H1 (cell line): Measurements from ENCODE around the gene COL25A1. TPM values are rescaled to one million over a fixed set of nuclear protein-coding genes. Genes with fewer than 3 reads are reported as not detected.

Experiments
- ATF2 ChIP-seq: IDR thresholded peaks from 2 replicates; pipeline ENCODE4 v1.6.1; 2012; ENCODE audit warnings: low read length, inconsistent platforms
- BACH1 ChIP-seq: IDR thresholded peaks from 2 replicates; pipeline ENCODE4 v1.6.1; 2012; ENCODE audit warnings: low read length, improper control_type of control experiment
- polyA plus RNA-seq, 7 experiments: library from polyadenylated mRNA; depleted of rRNA in 3 of 7; stranded (reverse) in 5 of 7; unstranded in 2 of 7; fragments of >200 nt in 5 of 7; fragments of 200-250 nt in 2 of 7; gene quantifications; 1 replicate in 5 of 7; 2 replicates in 1 of 7; 4 replicates in 1 of 7; pipeline versions ENCODE4 v1.2.1 to v1.2.3, GENCODE V29; 2011 to 2013; ENCODE audit warnings: missing spikeins in 2 of 7, mixed read lengths in 2 of 7
- total RNA-seq: library from RNA; stranded (reverse); fragmentation: NEBNext Ultra II Directional; extraction: Animal tissue kit (Norgen Biotek cat#: 25700); gene quantifications from 2 replicates; pipeline ENCODE4 v1.2.1, GENCODE V29; 2021

Gene COL25A1
- total and polyA plus RNA-seq, 2 of the 8 experiments (the other 6 are each of a cell fraction or from before 2014, with no cell fraction given) = 1.1 to 8.3 TPM

- no peak for TF ChIP-seq ATF2
- no peak for TF ChIP-seq BACH1
Observed at GRCh38 chr4:109182696-109183095, 119.8 kb downstream of the COL25A1 start (continued).
